Smooth muscle cell of the coronary artery (primary cell): ENCODE data around the gene STXBP2. TPM values are rescaled to one million over a fixed set of nuclear protein-coding genes. Genes with fewer than 3 reads are reported as not detected.

Experiments
- total RNA-seq: library from RNA; depleted of rRNA; stranded (reverse); fragments of >200 nt; gene quantifications from 2 replicates; pipeline ENCODE4 v1.2.3, GENCODE V29; 2014; ENCODE audit warnings: low replicate concordance

The STXBP2 gene
- total RNA-seq = 17.8 and 37.1 TPM in 2 replicates

GRCh38 chr19:7636691-7637373, at the start of gene STXBP2:
STXBP2 (plus strand) TSS chr19:7637110; CDS start chr19:7637150, 40 bp downstream.

DNA sequence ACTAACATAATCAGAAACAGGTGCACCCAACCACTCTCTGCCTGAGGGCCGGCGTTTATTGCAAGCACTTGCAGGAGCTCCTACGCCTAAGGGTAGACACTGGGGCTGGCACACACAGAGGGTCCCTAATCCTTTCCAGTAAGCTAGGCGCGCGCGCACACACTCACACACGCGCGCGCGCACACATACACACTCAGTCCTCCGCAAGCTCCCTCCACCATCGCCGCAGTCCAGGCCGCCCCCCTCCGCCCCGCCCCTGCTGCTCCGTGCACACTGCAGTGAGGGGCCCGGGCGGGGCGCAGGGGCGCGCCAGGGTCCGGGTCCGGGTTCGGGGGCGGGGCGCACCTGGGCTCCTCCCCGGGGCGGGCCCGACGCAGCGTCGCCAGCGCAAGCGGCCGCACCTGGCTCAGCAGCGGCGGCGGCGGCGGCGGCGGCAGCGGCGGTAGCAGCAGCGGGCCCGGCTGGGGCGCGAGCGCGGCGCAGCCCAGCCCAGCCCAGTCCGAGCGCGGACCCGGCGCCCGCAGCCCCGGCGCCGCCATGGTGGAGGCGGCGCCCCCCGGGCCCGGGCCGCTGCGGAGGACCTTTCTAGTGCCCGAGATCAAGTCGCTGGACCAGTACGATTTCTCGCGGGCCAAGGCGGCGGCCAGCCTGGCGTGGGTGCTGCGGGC, 41.3 kb upstream of the STXBP2 start, which contains the start of gene CAMSAP3:
Gene CAMSAP3 (plus strand): TSS at position 398 of the 668 bp plus-strand sequence. CDS start 140 bp downstream, at position 538.

GRCh38 chr19:7629347-7630054, 7.4 kb upstream of the STXBP2 start, which contains the start of the genes PET100 and XAB2:
PET100 (plus strand) TSS chr19:7629793; CDS start chr19:7629834, 41 bp downstream.
XAB2 (minus strand) TSS chr19:7629545; CDS start chr19:7629527, 18 bp downstream.

DNA sequence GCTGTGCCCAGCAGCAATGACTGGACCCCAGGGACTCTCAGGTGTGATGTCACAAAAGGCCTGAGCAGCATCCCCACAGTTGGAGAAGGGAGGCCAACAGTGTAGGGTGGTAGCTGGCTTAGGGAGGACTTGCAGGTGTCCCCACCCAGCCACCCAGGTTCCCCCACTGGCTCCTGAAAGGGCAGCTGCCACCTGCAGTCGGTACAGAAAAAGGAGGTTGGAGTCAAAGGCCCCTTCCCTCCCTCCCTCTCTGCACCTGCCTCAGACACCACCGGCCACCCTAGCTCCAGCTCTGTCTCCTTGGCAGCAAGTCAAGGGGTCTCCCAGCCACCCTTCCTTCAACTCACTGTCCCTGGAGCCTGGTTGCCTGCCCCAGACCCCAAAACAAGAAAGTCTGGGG, 3.2 kb upstream of the STXBP2 start, which contains the start of gene PCP2:
Gene PCP2 (minus strand): TSS at position 22 of the 400 bp plus-strand sequence. CDS start 262 bp downstream, outside the sequence.

DNA sequence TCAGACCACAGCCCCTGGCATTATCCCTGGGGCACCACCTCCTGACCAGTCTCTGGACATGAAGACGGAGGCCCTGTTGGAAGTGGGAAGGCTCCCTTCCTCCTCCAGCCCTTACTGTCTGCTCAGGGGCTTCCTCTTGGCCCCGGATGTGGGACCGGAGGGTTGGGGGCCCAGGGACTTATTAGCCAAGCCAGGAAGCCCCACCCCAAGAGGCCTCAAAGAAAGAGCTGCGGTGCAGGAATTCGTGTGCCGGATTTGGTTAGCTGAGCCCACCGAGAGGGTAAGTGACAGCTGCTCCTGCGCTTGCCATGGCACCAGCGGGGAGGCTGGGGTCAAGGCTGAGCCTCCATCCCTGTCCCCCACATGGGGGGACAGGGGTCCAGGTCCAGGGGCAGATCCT, 31.9 kb downstream of the STXBP2 start, which contains the start of gene RETN:
Gene RETN (plus strand): TSS at position 208 of the 400 bp plus-strand sequence. CDS start 278 bp downstream, outside the sequence.

DNA sequence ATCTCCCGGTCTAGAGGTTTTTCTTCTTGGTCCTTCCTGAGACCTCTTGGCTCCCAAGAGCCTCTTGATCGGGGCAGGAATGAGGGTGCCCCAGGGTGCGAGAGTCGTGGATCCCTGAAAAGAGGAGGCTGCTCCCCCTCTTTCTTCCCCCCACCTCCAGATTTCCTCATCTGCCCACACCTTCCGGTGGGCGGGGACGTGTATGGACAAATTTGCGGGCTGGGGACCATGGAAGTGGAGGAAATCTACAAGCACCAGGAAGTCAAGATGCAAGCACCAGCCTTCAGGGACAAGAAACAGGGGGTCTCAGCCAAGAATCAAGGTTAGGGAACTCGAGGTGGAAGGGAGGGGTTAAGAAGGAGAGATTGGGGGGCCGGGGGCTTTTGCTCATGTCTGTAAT, 39.9 kb downstream of the STXBP2 start, which contains the start of gene MCEMP1:
Gene MCEMP1 (plus strand): TSS at position 237 of the 400 bp plus-strand sequence. CDS start 31 bp downstream, at position 268.

DNA sequence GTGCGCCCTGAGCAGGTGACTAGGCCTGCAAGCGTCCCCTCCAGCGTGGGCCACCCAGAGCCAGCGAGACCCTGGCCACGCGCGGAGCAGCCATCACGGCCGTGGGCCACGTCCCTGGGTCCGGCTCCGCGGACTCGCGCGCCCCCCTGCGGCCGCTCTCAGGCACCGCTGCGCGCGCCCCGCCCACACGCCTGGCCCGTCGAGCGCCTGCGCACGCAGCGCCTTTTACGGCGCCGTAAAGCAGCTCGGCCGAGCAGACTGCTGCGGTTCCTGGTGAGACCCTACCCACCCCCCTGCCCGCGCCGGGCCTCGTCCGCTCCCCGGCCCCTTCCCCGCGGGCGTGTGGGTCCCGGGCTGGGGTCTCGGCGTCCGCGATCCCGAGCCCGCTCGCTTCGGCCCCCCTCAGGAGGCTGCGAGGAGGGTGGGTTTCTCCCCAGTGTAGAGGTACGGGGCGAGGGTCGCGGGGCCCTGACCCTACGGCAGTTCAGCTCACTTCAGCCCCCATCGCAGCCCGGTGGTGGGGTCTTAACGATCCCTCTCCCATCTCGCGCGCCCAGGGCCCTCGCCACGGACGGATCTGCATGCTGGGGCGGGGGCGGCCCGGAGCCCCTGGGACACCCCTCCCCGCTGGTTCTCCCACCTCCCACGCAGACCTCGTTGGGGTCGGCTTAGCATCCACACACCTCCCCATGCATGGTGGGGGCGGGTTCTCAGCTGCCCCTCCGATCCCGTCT, 43.9 kb downstream of the STXBP2 start, which contains the start of gene TRAPPC5:
Gene TRAPPC5 (plus strand): TSS at position 228 of the 734 bp plus-strand sequence. CDS start 1,421 bp downstream, outside the sequence.

Other genes with a start within 250 kb of the STXBP2 start
- gene PEX11G, start 148.1 kb upstream of the STXBP2 start, total RNA-seq = 1.5 and 2.9 TPM in 2 replicates
- 3.9 and 10.6 TPM in 2 replicates for gene ZNF358, start 121.0 kb upstream of the STXBP2 start, total RNA-seq
- gene MCOLN1, start 114.5 kb upstream of the STXBP2 start, total RNA-seq = 4.5 and 15.9 TPM in 2 replicates
- gene PNPLA6, start 101.4 kb upstream of the STXBP2 start, total RNA-seq = 51.8 and 111 TPM in 2 replicates
- gene CAMSAP3, start 41.2 kb upstream of the STXBP2 start, total RNA-seq = under 0.01 TPM in 1 of 2 replicates, not detected in the other
- gene XAB2, start 7.6 kb upstream of the STXBP2 start, total RNA-seq = 23.5 and 24.5 TPM in 2 replicates
- 35.3 and 48.3 TPM in 2 replicates for gene PET100, start 7.3 kb upstream of the STXBP2 start, total RNA-seq
- not detected in 2 replicates for gene PCP2, start 3.4 kb upstream of the STXBP2 start, total RNA-seq
- gene RETN, start 31.9 kb downstream of the STXBP2 start, total RNA-seq = not detected in 2 replicates
- gene MCEMP1, start 40.0 kb downstream of the STXBP2 start, total RNA-seq = not detected in 2 replicates
- gene TRAPPC5, start 43.7 kb downstream of the STXBP2 start, total RNA-seq = 164 and 360 TPM in 2 replicates
- not detected in 2 replicates for gene FCER2, start 65.0 kb downstream of the STXBP2 start, total RNA-seq
- not detected in 2 replicates for gene CLEC4G, start 95.0 kb downstream of the STXBP2 start, total RNA-seq
- gene CD209, start 110.4 kb downstream of the STXBP2 start, total RNA-seq = not detected in 2 replicates
- not detected in 2 replicates for gene CLEC4M, start 126.1 kb downstream of the STXBP2 start, total RNA-seq
- gene EVI5L, start 193.1 kb downstream of the STXBP2 start, total RNA-seq = 13.1 and 16.2 TPM in 2 replicates
- gene PRR36, start 237.3 kb downstream of the STXBP2 start, total RNA-seq = not detected in 2 replicates